Activated naive CD4-positive, alpha-beta T cell treated with anti-CD3 and anti-CD28 coated beads, Interleukin-2, amount 10 ng/mL, durations not matched to agents 7 days and 5 days (primary cell): Measurements from ENCODE around the gene GPSM3.
"Not testable (repeated sequence)": the region's sequence is repeated elsewhere in the genome, so short reads cannot be mapped to it uniquely, and the experiment has no call there.

Experiments
- CTCF ChIA-PET: fragments of 350-600 bp; sonication (Branson Sonifier 250); formaldehyde crosslinking; loops from one replicate; lab custom pipeline; 2021; ENCODE audit warnings: antibody characterized with exemption; lab: Charles Lee
- DNase-seq: peaks from one replicate; pipeline ENCODE4 v3.0.0-alpha.2; 2020
- H3K27ac Mint-ChIP-seq: one replicate; pipeline ENCODE4 v1.8.0; 2021; ENCODE audit warnings: mild to moderate bottlenecking, moderate library complexity, mixed read lengths
- H3K27me3 Mint-ChIP-seq: one replicate; pipeline ENCODE4 v1.8.0; 2021; ENCODE audit warnings: mild to moderate bottlenecking, mixed read lengths
- H3K36me3 Mint-ChIP-seq: one replicate; pipeline ENCODE4 v1.8.0; 2021; ENCODE audit warnings: mixed read lengths
- H3K4me1 Mint-ChIP-seq: one replicate; pipeline ENCODE4 v1.8.0; 2021; ENCODE audit warnings: mixed read lengths
- H3K4me3 Mint-ChIP-seq: one replicate; pipeline ENCODE4 v1.8.0; 2021; ENCODE audit warnings: mild to moderate bottlenecking, moderate library complexity, mixed read lengths
- H3K9me3 Mint-ChIP-seq: one replicate; pipeline ENCODE4 v1.8.0; 2021; ENCODE audit warnings: mixed read lengths

GPSM3 gene

GRCh38 chr6:32214126-32214525, 21.7 kb upstream of the GPSM3 start:
- H3K9me3 Mint-ChIP-seq, result no peaks in the 10 kb centered on the region
- no peaks in the 10 kb centered on the region for H3K36me3 Mint-ChIP-seq
- DNase-seq, result no peak
- H3K4me1 Mint-ChIP-seq, result no peaks in the 10 kb centered on the region
- CTCF ChIA-PET, result no interaction called here
- H3K27me3 Mint-ChIP-seq, result peaks cover 21% of the 10 kb centered on the region
- H3K27ac Mint-ChIP-seq, result no peak overlapping the region
- H3K4me3 Mint-ChIP-seq, result no peak overlapping the region

- no peaks in the 10 kb centered on the region for H3K4me1 Mint-ChIP-seq
- no peak overlapping the region for H3K27ac Mint-ChIP-seq
- CTCF ChIA-PET, result no interaction called here
These were observed 21.2 kb upstream of the GPSM3 start for GRCh38 chr6:32213649-32214048.

GRCh38 chr6:32212076-32212760, 19.8 kb upstream of the GPSM3 start:
- H3K36me3 Mint-ChIP-seq, result no peaks in the 10 kb centered on the region
- no peaks in the 10 kb centered on the region for H3K4me1 Mint-ChIP-seq
- no peak overlapping the region for H3K27ac Mint-ChIP-seq
- no peaks in the 10 kb centered on the region for H3K9me3 Mint-ChIP-seq
- CTCF ChIA-PET, result no interaction called here
- peaks cover 29% of the 10 kb centered on the region for H3K27me3 Mint-ChIP-seq
- no peak overlapping the region for H3K4me3 Mint-ChIP-seq
- no peak for DNase-seq

More at GRCh38 chr6:32213649-32214048, 21.2 kb upstream of the GPSM3 start:
- Mint-ChIP-seq H3K9me3 (no peaks in the 10 kb centered on the region), H3K36me3 (no peaks in the 10 kb centered on the region), H3K4me3 (no peak overlapping the region), H3K27me3 (peaks cover 21% of the 10 kb centered on the region)
- DNase-seq, result no peak

GRCh38 chr6:32211432-32211831, 19.0 kb upstream of the GPSM3 start:
- DNase-seq, CTCF ChIA-PET, H3K4me1 Mint-ChIP-seq, H3K36me3 Mint-ChIP-seq, H3K9me3 Mint-ChIP-seq, H3K4me3 Mint-ChIP-seq, H3K27ac Mint-ChIP-seq: not testable (repeated sequence)
- peaks cover 37% of the 10 kb centered on the region for H3K27me3 Mint-ChIP-seq

- Mint-ChIP-seq H3K36me3 (no peaks in the 10 kb centered on the region), H3K4me1 (no peaks in the 10 kb centered on the region), H3K27ac (no peak overlapping the region), H3K9me3 (no peaks in the 10 kb centered on the region), H3K27me3 (peaks cover 37% of the 10 kb centered on the region), H3K4me3 (no peak overlapping the region)
- no peak for DNase-seq
- CTCF ChIA-PET, result no interaction called here
These were observed 17.8 kb upstream of the GPSM3 start for GRCh38 chr6:32210191-32210601.

GRCh38 chr6:32208996-32209395, 16.6 kb upstream of the GPSM3 start:
- Mint-ChIP-seq H3K4me3 (no peak overlapping the region), H3K4me1 (no peaks in the 10 kb centered on the region)
- CTCF ChIA-PET, result no interaction called here

GRCh38 chr6:32204268-32204715, 11.8 kb upstream of the GPSM3 start:
- no peaks in the 10 kb centered on the region for H3K4me1 Mint-ChIP-seq
- no peak for DNase-seq

More at GRCh38 chr6:32208996-32209395, 16.6 kb upstream of the GPSM3 start:
- Mint-ChIP-seq H3K27me3 (peaks cover 43% of the 10 kb centered on the region), H3K27ac (no peak overlapping the region), H3K9me3 (no peaks in the 10 kb centered on the region), H3K36me3 (no peaks in the 10 kb centered on the region)
- no peak for DNase-seq

GRCh38 chr6:32203426-32204267, 11.2 kb upstream of the GPSM3 start:
- H3K4me3 Mint-ChIP-seq, result no peak overlapping the region
- CTCF ChIA-PET, result no interaction called here
- no peaks in the 10 kb centered on the region for H3K4me1 Mint-ChIP-seq
- no peaks in the 10 kb centered on the region for H3K9me3 Mint-ChIP-seq
- no peak for DNase-seq
- no peaks in the 10 kb centered on the region for H3K36me3 Mint-ChIP-seq
- H3K27ac Mint-ChIP-seq, result no peak overlapping the region
- peaks cover 49% of the 10 kb centered on the region for H3K27me3 Mint-ChIP-seq

More at GRCh38 chr6:32204268-32204715, 11.8 kb upstream of the GPSM3 start:
- Mint-ChIP-seq H3K36me3 (no peaks in the 10 kb centered on the region), H3K27ac (no peak overlapping the region), H3K4me3 (no peak overlapping the region), H3K9me3 (no peaks in the 10 kb centered on the region), H3K27me3 (peaks cover 46% of the 10 kb centered on the region)
- CTCF ChIA-PET, result no interaction called here

- peaks cover 46% of the 10 kb centered on the region for H3K27me3 Mint-ChIP-seq
- H3K4me1 Mint-ChIP-seq, result no peaks in the 10 kb centered on the region
- no peaks in the 10 kb centered on the region for H3K9me3 Mint-ChIP-seq
- H3K4me3 Mint-ChIP-seq, result no peak overlapping the region
- CTCF ChIA-PET, result no interaction called here
- no peaks in the 10 kb centered on the region for H3K36me3 Mint-ChIP-seq
- H3K27ac Mint-ChIP-seq, result no peak overlapping the region
- peak; percentile 14 for DNase-seq
These were observed 9.7 kb upstream of the GPSM3 start for GRCh38 chr6:32202186-32202585.

GRCh38 chr6:32200711-32201475, 8.4 kb upstream of the GPSM3 start:
- H3K27ac Mint-ChIP-seq, result no peak overlapping the region
- no peaks in the 10 kb centered on the region for H3K9me3 Mint-ChIP-seq
- H3K36me3 Mint-ChIP-seq, result no peaks in the 10 kb centered on the region
- no peak overlapping the region for H3K4me3 Mint-ChIP-seq
- CTCF ChIA-PET, result no interaction called here
- H3K4me1 Mint-ChIP-seq, result peaks cover 7% of the 10 kb centered on the region
- peak; percentile 14 for DNase-seq
- peaks cover 39% of the 10 kb centered on the region for H3K27me3 Mint-ChIP-seq

GRCh38 chr6:32198866-32199265, 6.4 kb upstream of the GPSM3 start:
- Mint-ChIP-seq H3K4me3 (no peak overlapping the region), H3K9me3 (no peaks in the 10 kb centered on the region), H3K27me3 (peaks cover 25% of the 10 kb centered on the region)

GRCh38 chr6:32198345-32198696, 5.9 kb upstream of the GPSM3 start:
- H3K27ac Mint-ChIP-seq, result no peak overlapping the region

More at GRCh38 chr6:32198866-32199265, 6.4 kb upstream of the GPSM3 start:
- H3K36me3 Mint-ChIP-seq, result no peaks in the 10 kb centered on the region
- H3K27ac Mint-ChIP-seq, result no peak overlapping the region
- CTCF ChIA-PET, result no interaction called here
- no peak for DNase-seq
- H3K4me1 Mint-ChIP-seq, result peaks cover 25% of the 10 kb centered on the region

GRCh38 chr6:32196682-32197616, 4.5 kb upstream of the GPSM3 start:
- peaks cover 10% of the 10 kb centered on the region for H3K36me3 Mint-ChIP-seq
- peak overlapping the region; percentile 94 for H3K4me3 Mint-ChIP-seq
- H3K9me3 Mint-ChIP-seq, result no peaks in the 10 kb centered on the region
- CTCF ChIA-PET, result interaction anchor here (1.6 kb wide), 1 partner anchor 78 kb away, joined by 6 read pairs; no protein-coding TSS in a partner anchor
- H3K27me3 Mint-ChIP-seq, result peaks cover 14% of the 10 kb centered on the region
- no peak for DNase-seq
- peaks cover 34% of the 10 kb centered on the region for H3K4me1 Mint-ChIP-seq
- peak overlapping the region; percentile 99 for H3K27ac Mint-ChIP-seq

More at GRCh38 chr6:32198345-32198696, 5.9 kb upstream of the GPSM3 start:
- Mint-ChIP-seq H3K9me3 (no peaks in the 10 kb centered on the region), H3K4me3 (no peak overlapping the region), H3K27me3 (peaks cover 20% of the 10 kb centered on the region), H3K4me1 (peaks cover 30% of the 10 kb centered on the region), H3K36me3 (peaks cover 3% of the 10 kb centered on the region)
- DNase-seq, result no peak
- CTCF ChIA-PET, result interaction anchor here (1.6 kb wide), 1 partner anchor 79 kb away, joined by 6 read pairs; no protein-coding TSS in a partner anchor
